Transverse colon (tissue), 4 donors: ENCODE measurements around the gene NCKAP5. TPM values are rescaled to one million over a fixed set of nuclear protein-coding genes. Genes with fewer than 3 reads are reported as not detected.

ENCODE experiments used
- DNase-seq: peaks from one replicate; pipeline ENCODE4 v3.0.0-alpha.2; 2019
- H3K27ac ChIP-seq, 4 donors: fragments of 200-600 bp; sonication (generic); 2 replicates each; pipeline ENCODE4 v1.5.1; 2016 to 2018; ENCODE audit warnings: inconsistent platforms in 4 of 4
- H3K27me3 ChIP-seq: fragments of 200-600 bp; sonication (generic); 2 replicates; pipeline ENCODE4 v1.5.1; 2017; ENCODE audit warnings: inconsistent platforms
- H3K36me3 ChIP-seq, 4 donors: fragments of 200-600 bp; sonication (generic); 2 replicates each; pipeline ENCODE4 v1.5.1; 2017 to 2019; ENCODE audit warnings: inconsistent platforms in 4 of 4
- H3K4me1 ChIP-seq, 4 donors: fragments of 200-600 bp; sonication (generic); 2 replicates each; pipeline ENCODE4 v1.5.1; 2017 to 2020; ENCODE audit warnings: inconsistent platforms in 4 of 4
- H3K4me3 ChIP-seq, 4 donors: fragments of 200-600 bp; sonication (generic); 1 replicate in 1 of 4; 2 replicates in 3 of 4; pipeline versions ENCODE4 v1.5.1 to v1.6.1; 2017 to 2019; ENCODE audit warnings: inconsistent platforms in 4 of 4
- H3K9me3 ChIP-seq, 2 donors: fragments of 200-600 bp; sonication (generic); 2 replicates each; pipeline ENCODE4 v1.5.1; 2017 to 2019; ENCODE audit warnings: inconsistent platforms in 2 of 2
- CTCF ChIP-seq, 5 experiments: fragments of 200-600 bp in 3 of 5; fragments of 450-650 bp in 2 of 5; sonication (generic) in 3 of 5; IDR thresholded peaks; 1 replicate in 2 of 5; 2 replicates in 3 of 5; pipeline ENCODE4 v1.5.1; 2016 to 2017; ENCODE audit warnings: antibody characterized with exemption in 5 of 5, inconsistent platforms in 3 of 5, mild to moderate bottlenecking in 2 of 5, moderate library complexity in 1 of 5
- EP300 ChIP-seq: sonication (generic); formaldehyde crosslinking; IDR thresholded peaks from one replicate; pipeline ENCODE4 v1.6.1; 2017; ENCODE audit warnings: antibody characterized with exemption, low read depth
- POLR2A ChIP-seq: fragments of 450-650 bp; IDR thresholded peaks from one replicate; pipeline ENCODE4 v1.6.1; 2016; ENCODE audit warnings: antibody characterized with exemption, mild to moderate bottlenecking, moderate library complexity
- POLR2AphosphoS5 ChIP-seq, 3 donors: sonication (generic); formaldehyde crosslinking; IDR thresholded peaks; one replicate each; pipeline ENCODE4 v1.6.1; 2016; ENCODE audit warnings: antibody characterized with exemption in 3 of 3
- WGBS, 2 donors: methylation state at CpG; one replicate each; pipeline ENCODE4 v1.1.5; 2018; ENCODE audit warnings: low coverage in 1 of 2; 5-methylcytosine and 5-hydroxymethylcytosine counted together
- in situ Hi-C, 4 donors: fragments of 200-750 bp; cut with MboI; loops; one replicate each; pipeline versions ENCODE4 v1.15.0 to v1.15.1; 2017; ENCODE audit warnings: low sequenced_read_pairs in 3 of 4, low pct_ligation_motif_present in 1 of 4, low pct_unique_long_range_greater_than_20kb in 1 of 4
- intact Hi-C: fragments of 100-400 bp; cut with DNase I; formaldehyde crosslinking; loops from one replicate; pipeline ENCODE4 v1.15.1; 2023; ENCODE audit warnings: low total_unique reads
- total RNA-seq, 4 donors: library from RNA; depleted of rRNA; stranded (reverse); fragments of >200 nt; gene quantifications; one replicate each; pipeline ENCODE4 v1.1.0, GENCODE V29; 2016

The NCKAP5 gene
- total RNA-seq, 4 donors from 2014 or later = 1.1 to 10.9 (median 5.0) TPM

GRCh38 chr2:133541797-133542196 is 26.5 kb downstream of the NCKAP5 start:
- in situ Hi-C loops = no loop called here
- TF ChIP-seq POLR2A (no peak), POLR2AphosphoS5 (IDR thresholded peaks at IDR 0.05) (no peak), EP300 (no peak), CTCF (IDR thresholded peaks at IDR 0.05) (no peak)
- no peak overlapping the region for H3K27ac ChIP-seq
- H3K4me3 ChIP-seq = no peak overlapping the region
- no peak for DNase-seq
- no peaks in the 10 kb centered on the region for H3K4me1 ChIP-seq
- no peaks in the 10 kb centered on the region for H3K9me3 ChIP-seq
- no peaks in the 10 kb centered on the region for H3K27me3 ChIP-seq
- intact Hi-C loops = no loop called here
- 57 to 82% methylated on average over 2 to 3 of the region's 3 CpGs for WGBS, 2 donors
- no peaks in the 10 kb centered on the region for H3K36me3 ChIP-seq

- H3K4me3 ChIP-seq = no peak overlapping the region
- no peaks in the 10 kb centered on the region for H3K27me3 ChIP-seq
- no peak for TF ChIP-seq CTCF (IDR thresholded peaks at IDR 0.05)
- TF ChIP-seq POLR2A = no peak
- TF ChIP-seq EP300 = no peak
- no peak for TF ChIP-seq POLR2AphosphoS5 (IDR thresholded peaks at IDR 0.05)
- intact Hi-C loops (no loop called here), in situ Hi-C loops (no loop called here)
- H3K36me3 ChIP-seq = no peaks in the 10 kb centered on the region
- no peaks in the 10 kb centered on the region for H3K9me3 ChIP-seq
- WGBS, 2 donors = 0 to 15% methylated on average over 1 of the region's 1 CpG
- no peaks in the 10 kb centered on the region for H3K4me1 ChIP-seq
- H3K27ac ChIP-seq = no peak overlapping the region
- no peak for DNase-seq
Observed at GRCh38 chr2:133541376-133541775, 26.9 kb downstream of the NCKAP5 start.

- DNase-seq = no peak
- Histone ChIP-seq H3K9me3 (no peaks in the 10 kb centered on the region), H3K27ac (no peak overlapping the region), H3K36me3 (no peaks in the 10 kb centered on the region), H3K4me3 (no peak overlapping the region), H3K4me1 (no peaks in the 10 kb centered on the region), H3K27me3 (no peaks in the 10 kb centered on the region)
- intact Hi-C loops (no loop called here), in situ Hi-C loops (no loop called here)
- 91% methylated on average over 4 of the region's 4 CpGs; no CpG with 5 or more reads in 1 of the 2 donors for WGBS, 2 donors
- TF ChIP-seq EP300 = no peak
- no peak for TF ChIP-seq POLR2AphosphoS5 (IDR thresholded peaks at IDR 0.05)
- TF ChIP-seq CTCF (IDR thresholded peaks at IDR 0.05) = no peak
- TF ChIP-seq POLR2A = no peak
Observed at GRCh38 chr2:133532919-133533318, 35.3 kb downstream of the NCKAP5 start.

GRCh38 chr2:133531382-133531781 is 36.9 kb downstream of the NCKAP5 start:
- intact Hi-C loops (no loop called here), in situ Hi-C loops (no loop called here)
- DNase-seq = no peak
- no peaks in the 10 kb centered on the region for H3K27me3 ChIP-seq
- no peak overlapping the region for H3K27ac ChIP-seq
- no peaks in the 10 kb centered on the region for H3K4me1 ChIP-seq
- TF ChIP-seq CTCF (IDR thresholded peaks at IDR 0.05) = no peak
- no peak for TF ChIP-seq EP300
- no peak for TF ChIP-seq POLR2AphosphoS5 (IDR thresholded peaks at IDR 0.05)
- TF ChIP-seq POLR2A = no peak
- no peaks in the 10 kb centered on the region for H3K36me3 ChIP-seq
- 52 to 66% methylated on average over 2 of the region's 2 CpGs for WGBS, 2 donors
- H3K4me3 ChIP-seq = no peak overlapping the region
- no peaks in the 10 kb centered on the region for H3K9me3 ChIP-seq
